HK-2 (cell line): Measurements from ENCODE around the gene ANGPTL5.
A peak's percentile ranks its signal among the peaks of the same experiment; 100 is the strongest.
"Not testable (repeated sequence)": the region's sequence is repeated elsewhere in the genome, so short reads cannot be mapped to it uniquely, and the experiment has no call there.

Experiments used
- DNase-seq: peaks from one replicate; pipeline ENCODE4 v3.0.0-alpha.2; 2018; ENCODE audit not compliant: unreplicated experiment

ANGPTL5 gene

DNA sequence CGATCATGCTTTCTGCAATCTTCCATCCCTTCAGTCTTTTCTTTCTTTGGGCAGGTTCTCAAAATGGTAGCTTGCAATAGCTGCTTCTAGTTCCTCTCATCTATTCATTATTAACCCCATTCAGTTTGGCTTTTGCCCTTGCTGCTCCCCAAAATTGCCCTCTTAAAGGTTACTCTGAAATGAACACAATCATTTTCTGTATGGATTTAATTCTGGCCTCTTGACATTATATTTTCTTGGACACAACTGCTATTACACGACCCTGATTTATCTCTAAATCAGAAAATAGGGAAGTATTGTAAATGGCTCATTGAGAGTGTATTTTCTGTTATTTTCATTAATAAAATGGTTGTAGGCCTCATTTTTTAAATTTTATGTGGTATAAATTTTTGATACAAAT lies at the start of gene ANGPTL5:
ANGPTL5 (minus strand) TSS at position 101 of the 400 bp plus-strand sequence. CDS start 8,613 bp downstream, outside the sequence.
- DNase-seq = no peak

- DNase-seq = not testable (repeated sequence)
These were observed 47.9 kb upstream of the ANGPTL5 start for GRCh38 chr11:101964200-101964599.

DNA sequence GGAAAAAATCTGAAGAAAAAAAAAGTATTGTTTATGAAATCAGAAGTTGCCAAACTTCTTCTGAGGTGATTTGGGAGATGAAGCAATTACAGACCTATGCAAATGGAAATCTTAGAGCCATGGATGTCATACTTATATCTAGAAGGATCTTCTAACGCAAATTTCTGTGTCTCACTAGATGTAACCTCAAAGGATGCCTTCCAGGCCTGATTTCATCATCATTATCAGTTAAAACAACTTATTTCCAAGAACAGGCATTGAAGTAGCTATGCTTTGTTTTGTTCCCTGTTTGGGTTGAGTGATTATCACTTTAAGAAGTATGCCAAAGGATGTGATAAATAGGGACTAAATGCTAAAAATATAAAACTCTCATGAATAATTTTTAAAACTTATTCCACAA lies 43.9 kb upstream of the ANGPTL5 start:
- DNase-seq = no peak

DNA sequence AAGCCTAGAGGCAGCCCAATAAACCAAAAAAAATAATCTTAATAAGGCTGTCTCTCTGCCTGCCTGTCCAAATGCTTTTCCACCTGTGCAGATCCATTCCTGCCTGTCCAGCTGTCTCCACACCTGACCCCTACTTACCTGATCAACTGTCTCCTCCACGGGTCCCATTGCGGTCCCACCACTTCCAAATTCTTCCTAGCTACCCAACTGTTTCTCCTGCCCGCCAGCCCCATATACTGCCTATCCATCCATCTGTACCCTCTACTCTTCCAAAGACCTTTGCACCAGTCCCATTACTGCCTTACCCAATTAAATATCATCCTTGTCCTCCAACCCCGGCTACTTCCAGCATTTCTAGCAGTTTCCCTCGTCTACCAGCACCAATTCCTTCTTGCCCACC lies 39.4 kb upstream of the ANGPTL5 start:
- no peak for DNase-seq

DNA sequence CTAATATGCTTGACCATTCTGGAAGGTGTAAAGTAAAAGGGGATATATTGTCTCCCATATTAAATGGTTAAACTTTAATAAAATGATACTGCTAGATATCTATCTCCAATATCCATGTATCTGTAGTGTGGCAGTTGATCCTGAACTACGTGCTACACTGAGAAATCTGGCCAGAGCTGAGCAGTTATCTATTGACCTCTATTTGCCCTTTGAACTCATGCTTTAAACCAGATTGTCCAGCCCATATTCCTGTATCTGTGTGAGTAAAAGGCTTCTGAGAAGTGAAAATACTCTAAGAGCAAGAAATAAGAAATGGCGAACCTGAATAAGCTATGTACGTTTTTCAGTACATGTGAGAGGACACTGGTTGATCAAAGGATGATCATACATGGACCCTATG lies 39.0 kb upstream of the ANGPTL5 start:
- DNase-seq = no peak

DNA sequence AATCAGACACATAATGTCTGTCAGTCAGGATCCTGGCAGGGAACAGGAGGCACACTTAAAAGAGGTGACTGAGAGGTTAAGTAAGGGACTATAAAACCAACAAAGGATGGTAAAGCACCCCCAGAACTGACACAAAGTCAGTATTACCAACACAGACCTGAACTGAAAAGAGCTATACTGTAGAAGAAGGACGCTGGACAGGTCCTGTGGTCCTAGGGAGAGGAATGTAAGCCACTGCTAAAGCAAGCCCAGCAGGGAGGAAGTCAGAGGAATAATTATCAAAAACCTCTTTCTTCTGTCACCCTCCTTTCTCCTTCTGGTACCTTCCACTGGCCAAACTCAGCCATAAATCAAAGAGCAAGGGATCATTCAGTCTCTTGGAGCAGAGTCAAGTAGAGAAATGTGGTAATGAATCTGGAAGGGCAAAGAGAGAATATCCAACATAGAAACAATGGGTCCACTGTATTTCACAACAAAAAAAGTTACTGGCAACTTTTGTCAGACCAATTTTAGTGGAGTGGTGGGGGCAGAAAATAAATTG lies 33.4 kb upstream of the ANGPTL5 start:
- DNase-seq = no peak

DNA sequence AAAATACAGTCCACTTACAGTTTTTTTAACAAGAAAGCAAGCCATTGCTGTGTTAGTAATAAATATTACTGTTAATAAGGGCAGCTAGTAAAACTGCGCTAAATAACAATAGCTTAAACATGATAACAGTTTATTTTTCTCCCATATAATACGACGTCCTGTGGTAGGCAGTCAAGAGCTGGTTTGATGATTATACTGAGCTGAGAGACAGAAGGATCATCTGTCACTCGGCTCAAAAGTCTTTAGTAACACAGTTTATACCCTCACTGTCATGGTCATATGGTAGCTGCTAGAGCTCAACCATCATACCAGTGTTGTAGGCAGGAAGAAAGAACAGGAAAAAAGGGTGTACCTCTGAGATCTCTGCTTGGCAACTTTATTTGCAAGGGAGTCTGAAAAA lies 29.1 kb upstream of the ANGPTL5 start:
- DNase-seq = no peak

DNA sequence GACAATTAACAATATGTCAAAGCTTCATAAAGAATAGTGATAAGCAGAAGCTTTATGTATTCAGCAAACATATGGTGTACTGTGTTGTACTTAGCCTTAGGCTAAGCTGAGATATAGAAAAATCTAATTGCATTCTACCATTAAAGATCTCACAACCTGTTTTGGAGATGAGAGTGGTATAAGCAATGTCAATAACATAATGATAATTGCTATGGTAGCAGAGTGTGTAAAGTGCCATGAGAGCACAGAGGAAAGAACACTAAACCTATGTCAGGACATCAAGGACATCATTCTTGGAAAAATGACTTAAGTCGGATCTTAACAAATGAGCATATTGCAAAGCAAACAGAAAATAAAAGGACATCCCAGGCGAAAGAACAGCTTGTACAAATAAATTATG lies 28.6 kb upstream of the ANGPTL5 start:
- no peak for DNase-seq

GRCh38 chr11:101940901-101941520 lies 24.7 kb upstream of the ANGPTL5 start:
- DNase-seq = no peak

- no peak for DNase-seq
These were observed 15.4 kb upstream of the ANGPTL5 start for GRCh38 chr11:101931692-101932091.

GRCh38 chr11:101929294-101929915 lies 13.1 kb upstream of the ANGPTL5 start:
- DNase-seq = no peak

DNA sequence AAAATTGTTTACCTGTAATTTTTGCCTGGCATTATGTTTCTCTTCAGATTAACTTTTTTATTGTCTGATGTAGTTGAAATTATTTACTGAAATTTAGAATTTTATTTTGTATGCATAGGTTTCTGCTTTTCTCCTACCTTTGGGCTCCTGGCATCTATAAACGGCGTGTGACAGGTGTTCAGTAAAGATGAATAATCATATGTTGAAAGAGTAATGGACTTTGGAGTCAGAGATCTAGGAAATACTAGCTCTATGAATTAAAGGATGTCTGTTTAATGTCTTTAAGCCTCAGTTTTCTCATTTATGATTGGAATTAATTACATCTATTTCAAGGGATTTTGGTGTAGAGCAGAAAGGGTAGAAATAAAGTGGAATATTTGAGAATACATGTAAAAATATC lies 7.2 kb upstream of the ANGPTL5 start:
- DNase-seq = no peak

DNA sequence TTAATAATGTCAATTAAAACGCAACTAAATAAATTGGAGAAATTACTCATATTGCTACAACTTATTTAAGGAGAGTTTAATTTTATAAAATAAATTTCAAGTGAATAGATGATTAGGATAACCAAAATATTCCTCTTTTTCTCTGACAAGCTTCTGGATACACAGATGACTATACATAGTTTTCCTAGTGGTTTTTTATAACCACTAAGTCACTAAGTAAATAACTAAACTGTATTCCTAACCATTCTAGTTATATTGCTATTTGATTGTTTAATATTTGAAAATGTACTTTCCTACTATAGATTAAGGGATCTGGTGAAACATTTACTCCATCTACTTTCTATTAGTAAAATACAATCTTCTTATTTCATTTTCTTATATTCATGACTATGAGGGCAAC lies 4.7 kb upstream of the ANGPTL5 start:
- no peak for DNase-seq

- no peak for DNase-seq
These were observed 904 bp upstream of the ANGPTL5 start for GRCh38 chr11:101917226-101917625.

GRCh38 chr11:101915791-101916291 lies 481 bp downstream of the ANGPTL5 start:
- DNase-seq = no peak

- DNase-seq = peak; percentile 87
These were observed 1.4 kb downstream of the ANGPTL5 start, which contains the start of gene CEP126 for GRCh38 chr11:101914738-101915426. CEP126 (plus strand) TSS chr11:101915010; CDS start chr11:101915285, 275 bp downstream.

GRCh38 chr11:101914341-101914737 lies 2.0 kb downstream of the ANGPTL5 start:
- no peak for DNase-seq

- DNase-seq = no peak
These were observed 2.7 kb downstream of the ANGPTL5 start for GRCh38 chr11:101913656-101914055.

DNA sequence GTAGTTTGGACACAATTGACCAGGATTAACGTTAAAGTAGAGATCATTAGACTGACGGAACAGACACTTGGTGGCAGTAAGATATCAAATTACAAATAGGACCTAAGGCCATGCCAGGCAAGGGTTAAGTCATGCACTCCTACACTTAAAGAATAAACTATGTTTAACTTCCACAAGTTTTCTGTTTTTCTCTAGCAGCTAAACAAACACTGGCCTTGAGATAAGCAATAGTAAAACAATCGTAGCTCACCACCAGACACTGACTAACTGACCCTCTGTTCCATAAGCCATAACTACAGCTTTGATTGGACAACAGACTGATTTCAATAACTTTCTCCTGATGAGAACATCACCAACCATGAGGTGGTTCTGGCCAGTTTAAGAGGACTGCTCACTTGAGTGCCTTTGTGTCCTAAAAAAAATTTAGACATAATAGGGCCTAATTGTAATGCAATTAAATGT lies 3.5 kb downstream of the ANGPTL5 start:
- DNase-seq = no peak

- DNase-seq = no peak
These were observed 7.2 kb downstream of the ANGPTL5 start for GRCh38 chr11:101909087-101909486.

DNA sequence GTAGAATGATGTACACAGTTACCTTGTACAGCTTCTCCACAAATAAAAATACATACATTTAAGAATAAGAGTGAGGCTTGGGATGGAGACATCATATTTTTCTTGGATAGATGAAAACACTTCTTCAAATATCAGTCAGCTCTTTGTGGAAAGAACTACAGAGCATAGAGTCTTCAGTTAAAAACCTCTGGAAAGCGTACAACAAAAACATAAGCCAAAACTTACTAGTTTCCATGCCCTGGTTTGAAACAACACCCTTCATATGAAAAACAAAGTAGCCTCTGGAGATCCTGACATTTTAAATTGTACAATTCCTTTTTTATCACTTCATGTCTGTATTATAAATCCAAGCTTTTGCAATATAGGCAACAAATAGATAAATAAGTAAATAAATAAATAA lies 8.5 kb downstream of the ANGPTL5 start:
- DNase-seq = no peak

DNA sequence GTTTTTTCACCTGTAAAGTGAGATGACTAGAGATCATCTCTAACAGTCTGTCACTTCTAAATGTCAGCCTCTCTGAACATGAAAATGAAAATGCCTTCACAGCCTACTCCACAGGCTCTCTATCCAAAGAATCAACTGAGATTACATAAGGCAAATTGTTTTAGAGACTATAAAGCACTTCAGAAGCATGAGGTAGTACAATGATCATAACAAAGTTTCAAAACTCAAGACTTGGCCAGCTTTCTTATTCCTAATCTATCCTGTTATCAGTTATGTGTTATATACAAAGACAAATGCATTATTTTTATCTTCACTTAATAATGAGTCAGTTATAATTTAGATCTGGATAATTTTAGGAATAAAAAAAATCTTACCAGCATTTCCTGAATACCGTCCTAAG lies 21.8 kb downstream of the ANGPTL5 start:
- DNase-seq = no peak

DNA sequence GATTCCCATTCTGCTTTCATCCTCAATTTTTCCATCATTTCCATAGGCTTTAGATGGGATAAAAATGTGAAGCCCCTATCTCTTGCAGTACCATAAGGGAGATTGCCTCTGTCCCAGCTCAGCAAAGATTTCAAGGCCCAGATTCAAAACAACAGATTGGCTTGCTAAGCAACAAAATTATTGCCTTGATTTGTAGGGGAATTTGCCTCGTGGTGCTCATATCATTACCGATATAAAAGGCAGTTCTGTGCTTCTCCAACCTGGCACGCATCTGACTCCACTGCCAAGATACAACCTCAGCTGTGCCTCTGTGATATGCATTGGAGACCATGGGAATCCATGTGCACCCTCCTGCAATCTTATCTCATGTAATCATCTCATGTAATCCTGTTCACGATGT lies 26.6 kb downstream of the ANGPTL5 start:
- DNase-seq = no peak
